GM18519 (cell line): Measurements from ENCODE around the gene FOXL3.

Experiments
- ATAC-seq: cut with Tn5 transposase; IDR thresholded peaks from one replicate; pipeline ENCODE4 v1.9.1; 2021; ENCODE audit warnings: mild to moderate bottlenecking, moderate library complexity; ENCODE audit not compliant: unreplicated experiment, low FRiP score

FOXL3 gene

DNA sequence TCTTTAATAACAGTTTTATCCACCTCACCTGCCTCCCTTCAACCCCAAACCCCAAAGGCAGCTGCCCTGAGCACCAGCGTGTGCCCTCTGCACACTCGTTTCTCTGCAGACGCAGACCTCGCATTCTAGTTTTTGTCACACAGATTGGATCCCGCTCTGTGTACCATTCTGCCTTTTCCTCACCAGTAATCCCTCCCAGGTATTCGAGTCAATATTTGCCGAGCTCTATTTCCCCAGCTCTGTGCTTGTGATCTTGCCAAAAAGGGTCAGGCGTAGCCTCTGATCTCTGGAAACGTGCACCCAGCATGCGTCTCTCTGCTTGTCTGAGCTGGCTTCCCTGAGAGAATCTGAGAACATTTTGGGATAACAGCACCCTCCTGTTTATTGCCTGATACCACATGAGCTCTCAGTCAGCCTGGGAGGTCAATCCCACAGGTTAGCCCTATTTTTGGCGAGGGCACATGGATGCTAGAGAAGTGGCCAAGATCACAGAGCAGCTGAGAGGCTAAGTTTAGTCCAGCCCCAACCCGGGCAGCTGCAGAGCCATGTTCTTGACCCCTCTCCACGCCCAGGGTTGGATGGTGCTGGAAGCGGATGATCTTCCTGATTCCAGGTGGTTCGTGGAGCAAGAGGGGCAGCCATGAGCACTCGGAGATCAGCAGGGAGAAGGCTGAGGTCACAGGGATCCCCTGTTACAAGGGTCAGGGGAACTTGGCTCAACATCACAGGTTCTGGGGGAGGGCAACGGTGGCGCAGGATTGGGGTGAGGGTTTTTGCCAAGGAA, 29.1 kb downstream of the FOXL3 start:
- ATAC-seq = no peak

DNA sequence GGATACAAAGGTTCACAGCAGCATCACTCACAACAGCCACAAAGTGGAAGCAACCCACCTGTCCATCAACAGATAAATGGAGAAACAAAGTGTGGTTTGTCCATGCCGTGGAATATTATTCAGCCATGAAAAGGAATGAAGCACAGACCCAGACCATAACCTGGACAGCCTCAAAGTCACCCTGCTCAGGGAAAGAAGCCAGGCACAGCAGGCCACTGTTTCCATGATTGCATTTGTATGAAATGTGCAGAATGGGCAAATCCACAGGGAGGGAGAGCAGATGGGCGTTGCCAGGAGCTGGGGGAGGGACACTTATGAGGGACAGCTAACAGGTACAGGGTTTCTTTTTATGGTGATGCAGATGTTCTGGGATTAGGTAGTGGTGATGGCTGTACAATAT, 30.3 kb downstream of the FOXL3 start:
- no peak for ATAC-seq

DNA sequence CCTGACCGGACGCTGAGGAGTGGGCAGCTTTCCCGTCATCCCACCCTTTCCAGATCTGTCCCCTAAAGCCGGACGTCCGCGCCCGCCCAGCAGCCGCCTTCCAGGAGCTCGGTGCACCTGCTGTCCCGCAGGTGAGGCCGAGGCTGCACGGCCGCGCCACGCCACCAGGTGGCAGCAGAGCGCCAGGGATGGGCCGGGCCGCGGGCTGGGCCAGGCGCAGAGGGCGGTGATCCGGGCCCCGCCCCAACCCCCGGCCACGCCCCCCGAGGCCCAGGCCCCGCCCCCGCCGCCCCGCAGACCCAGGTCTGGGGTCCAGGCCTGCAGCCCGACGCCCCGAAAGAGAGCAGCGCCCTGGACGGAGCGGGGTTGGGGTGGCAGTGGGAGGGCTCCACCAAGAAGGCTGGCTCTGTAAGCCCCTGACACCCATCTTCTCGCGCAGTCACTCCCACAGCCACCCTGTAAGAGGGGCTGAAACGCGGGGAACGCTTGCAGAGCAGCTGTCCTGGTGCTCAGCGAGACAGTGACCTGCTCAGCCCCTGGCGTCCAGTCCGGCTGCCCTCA, 32.2 kb downstream of the FOXL3 start:
- ATAC-seq = no peak

DNA sequence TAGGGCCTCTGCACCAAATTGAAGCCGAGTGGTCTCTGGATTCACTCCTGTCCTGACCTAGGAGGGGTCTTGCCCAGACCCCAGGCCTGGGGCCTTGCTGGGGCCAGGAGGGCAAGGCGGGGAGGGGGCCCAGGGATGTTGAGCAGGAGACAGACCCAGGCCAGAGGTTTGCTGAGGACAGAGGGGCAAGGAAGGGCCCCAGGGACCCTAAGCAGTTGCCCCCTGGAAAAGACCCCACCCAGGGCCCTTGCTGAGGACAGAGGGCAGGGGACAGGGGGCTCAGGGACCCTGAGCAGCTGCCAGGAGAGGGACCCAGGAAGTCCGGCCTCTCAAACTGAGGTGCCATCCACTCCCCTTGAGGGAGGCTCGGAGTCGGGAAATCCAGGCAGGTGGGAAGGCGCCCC, 32.7 kb downstream of the FOXL3 start:
- ATAC-seq = no peak

DNA sequence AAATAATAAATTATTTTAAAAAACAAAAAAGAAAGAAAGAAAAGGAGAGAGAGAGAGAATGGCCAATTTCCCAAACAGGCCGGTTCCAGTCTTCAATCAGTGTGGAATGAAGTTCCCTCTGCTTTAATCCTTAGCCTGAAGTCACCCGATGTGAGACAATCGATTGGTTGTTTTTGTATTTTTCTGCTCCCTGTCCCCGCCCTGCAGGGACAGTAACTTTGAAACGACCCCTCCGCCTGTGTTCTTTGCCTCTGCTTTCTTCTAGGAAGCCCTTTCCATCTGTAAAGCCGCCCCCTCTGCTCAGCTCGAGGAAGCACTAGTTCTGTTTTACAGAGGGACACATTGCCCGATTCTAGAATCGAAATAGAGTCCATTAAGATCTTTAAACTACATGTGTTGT, 33.4 kb downstream of the FOXL3 start:
- no peak for ATAC-seq

DNA sequence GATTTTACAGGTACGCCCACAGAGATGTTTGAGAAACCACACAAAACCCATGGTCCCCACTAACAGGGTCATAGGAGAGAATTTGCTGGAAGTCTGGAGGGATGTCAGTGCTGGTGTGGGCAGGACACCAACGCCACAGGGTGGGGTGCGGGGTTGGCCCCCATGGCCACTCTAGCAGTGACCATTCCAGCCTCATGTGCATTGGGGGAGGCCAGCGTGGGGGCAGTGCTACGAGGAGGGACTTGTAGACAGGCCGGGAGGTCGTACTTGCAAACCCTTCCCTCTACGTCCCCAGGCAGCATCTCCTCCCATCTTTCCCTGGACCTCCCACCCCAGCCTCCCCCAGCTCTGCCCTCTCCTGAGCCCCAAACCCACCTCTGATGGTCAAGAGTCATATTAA, 34.0 kb downstream of the FOXL3 start:
- no peak for ATAC-seq

DNA sequence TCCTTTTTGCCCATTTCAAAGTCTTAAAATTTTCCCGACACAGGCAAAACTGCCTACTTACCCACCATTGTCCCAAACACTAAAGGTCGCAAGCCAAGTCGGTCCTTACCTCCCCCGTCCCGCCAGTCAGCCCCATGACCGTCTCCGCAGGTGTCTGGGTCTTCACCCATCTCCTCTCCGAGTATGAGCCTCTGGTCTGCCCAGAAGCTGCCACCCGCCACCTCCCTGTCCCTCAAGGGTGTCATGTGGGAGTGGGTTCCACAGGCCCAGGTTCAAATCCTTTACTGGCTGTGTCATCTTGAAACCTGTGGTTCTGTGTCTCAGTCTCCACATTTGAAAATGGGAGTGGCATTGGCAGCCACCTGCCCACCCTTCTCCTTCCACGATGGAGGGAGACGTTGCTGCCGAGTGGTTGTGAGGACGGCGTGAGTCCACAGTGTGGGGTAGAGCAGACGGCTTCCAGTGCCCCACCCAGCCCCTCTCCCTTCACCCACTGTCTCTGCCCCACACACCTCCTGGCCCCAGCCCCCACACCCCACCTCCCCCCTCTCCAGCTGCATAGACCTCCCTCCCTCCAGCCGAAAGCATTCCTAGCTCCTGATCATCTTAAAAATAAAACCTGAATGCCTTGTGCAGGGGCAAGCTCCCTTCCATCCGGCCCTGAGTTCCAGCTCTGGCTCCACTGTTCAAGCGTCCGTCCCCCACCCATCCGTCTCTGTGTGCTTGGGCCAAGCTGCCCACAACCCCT, 35.3 kb downstream of the FOXL3 start:
- no peak for ATAC-seq

DNA sequence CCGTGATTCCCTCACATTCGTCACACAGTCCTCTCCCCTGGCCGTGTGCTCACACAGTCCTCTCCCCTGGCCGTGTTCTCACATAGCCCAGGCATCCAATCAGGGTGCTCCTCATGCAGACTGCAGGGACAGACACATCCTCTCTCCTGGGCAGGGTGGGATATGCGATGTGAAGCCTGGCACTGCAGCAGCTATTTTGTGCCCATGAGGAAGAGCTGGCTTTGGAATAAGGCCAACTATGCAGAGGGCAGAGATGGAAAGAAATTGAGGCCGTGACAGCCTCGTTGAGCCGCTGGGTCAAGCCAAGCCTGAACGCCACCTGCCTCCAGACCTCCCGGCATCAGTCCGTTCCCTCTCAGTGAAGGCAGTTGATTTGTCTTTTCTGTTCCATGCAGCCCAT, 35.8 kb downstream of the FOXL3 start:
- ATAC-seq = no peak

DNA sequence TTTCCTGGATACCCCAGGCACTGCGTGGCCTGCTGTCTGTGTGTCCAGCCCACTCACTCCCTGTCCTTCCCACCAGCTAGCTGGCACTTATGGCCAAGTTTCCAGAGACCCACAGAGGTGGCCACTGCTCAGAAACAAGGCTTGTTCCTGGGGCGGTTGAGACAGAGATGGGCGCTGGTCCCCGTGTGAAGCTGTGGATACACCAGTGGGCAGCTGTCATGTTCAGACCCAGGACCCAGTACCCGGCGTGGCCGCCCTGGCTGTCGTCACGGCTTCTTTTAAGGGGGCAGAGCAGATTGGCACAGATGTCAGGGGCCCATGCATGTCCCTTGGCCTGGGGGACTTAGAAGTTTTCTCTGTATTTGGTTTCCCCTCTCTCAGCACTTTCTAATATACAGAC, 36.3 kb downstream of the FOXL3 start:
- ATAC-seq = no peak

DNA sequence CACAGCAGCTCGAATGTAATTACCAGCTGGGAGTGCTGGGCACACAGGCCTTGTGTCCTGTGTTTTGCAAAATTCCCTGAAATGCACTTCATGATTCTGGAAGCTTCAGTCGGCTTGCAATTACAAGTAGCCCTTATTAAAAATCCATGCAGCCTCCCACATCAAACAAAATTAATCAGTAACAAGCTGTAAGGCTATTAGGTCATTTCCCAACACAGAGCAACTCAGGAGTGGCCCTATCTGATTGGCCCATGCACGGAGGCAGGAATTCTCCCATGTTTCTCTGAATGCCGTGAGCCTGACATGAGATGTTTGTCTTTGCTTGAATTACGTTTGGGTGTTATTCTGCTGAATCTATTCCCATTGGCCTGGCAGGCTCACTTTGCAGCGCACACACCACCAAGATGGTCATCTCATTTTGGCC, 36.9 kb downstream of the FOXL3 start:
- no peak for ATAC-seq

DNA sequence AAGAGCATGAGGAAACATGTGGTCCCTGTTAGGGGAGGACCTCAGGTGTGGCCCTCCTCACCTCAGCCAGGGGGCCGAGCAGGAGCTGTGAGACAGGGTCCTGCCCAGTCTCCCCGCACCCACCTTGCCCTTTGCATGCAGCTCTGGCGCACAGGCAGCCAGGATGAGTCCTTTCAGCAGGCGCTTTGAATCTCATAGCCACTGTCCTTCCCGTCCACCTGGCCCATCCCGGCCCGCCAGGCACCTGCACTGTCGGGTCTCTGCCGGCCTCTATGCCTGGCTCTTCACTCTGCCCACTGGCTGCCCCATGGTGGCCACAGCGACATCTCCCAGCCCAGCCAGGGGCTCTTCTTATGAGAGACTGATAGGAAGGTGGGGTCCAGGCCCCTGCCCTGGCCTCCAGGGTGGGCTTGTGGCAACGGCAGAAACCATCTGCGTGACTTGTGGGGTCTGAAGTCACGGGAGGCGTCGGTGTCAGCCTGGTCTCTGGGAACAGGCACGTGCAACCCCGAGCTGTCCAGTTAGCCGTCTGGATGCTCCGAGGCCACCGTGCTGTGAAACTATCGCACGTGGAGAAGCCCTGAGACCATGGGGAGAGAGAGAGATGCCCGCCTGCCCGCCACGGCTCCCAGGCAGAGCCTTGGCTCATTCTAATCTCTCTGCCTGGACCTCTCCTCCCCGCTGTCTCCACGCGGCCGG, 37.4 kb downstream of the FOXL3 start:
- ATAC-seq = no peak

DNA sequence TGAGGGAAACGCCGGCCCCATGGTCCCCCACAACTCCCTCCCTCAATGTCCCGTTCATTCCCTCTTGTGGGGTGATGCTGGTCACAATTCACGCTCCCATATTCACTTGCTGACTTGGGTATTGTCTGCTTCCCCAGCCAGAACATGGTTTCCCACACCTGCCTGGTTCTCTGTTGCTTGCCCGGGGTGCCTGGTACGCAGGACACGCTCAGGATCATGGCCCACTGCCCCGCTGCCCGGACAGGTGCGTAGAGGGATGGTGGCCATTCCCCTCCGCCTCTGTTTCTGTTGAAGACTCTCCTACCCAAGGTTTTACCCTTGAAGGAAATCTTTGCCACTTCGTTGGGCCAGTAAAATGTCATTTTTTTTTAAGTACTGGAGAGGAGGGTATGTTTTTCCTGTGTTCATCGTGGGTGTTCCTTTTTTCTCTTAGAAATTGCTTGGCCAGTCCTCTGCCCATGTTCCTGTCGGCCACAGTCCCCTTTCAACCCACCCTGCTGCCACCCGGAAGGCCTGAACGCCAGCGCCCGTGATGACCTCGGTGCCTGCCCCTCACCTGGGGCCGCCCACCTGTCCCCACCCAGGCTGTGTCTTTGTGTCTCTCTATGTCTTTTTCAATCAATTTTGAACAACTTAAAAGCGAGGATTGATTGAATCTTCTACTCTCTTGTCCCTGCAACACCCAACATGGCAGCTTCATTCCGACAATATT, 38.2 kb downstream of the FOXL3 start:
- no peak for ATAC-seq

DNA sequence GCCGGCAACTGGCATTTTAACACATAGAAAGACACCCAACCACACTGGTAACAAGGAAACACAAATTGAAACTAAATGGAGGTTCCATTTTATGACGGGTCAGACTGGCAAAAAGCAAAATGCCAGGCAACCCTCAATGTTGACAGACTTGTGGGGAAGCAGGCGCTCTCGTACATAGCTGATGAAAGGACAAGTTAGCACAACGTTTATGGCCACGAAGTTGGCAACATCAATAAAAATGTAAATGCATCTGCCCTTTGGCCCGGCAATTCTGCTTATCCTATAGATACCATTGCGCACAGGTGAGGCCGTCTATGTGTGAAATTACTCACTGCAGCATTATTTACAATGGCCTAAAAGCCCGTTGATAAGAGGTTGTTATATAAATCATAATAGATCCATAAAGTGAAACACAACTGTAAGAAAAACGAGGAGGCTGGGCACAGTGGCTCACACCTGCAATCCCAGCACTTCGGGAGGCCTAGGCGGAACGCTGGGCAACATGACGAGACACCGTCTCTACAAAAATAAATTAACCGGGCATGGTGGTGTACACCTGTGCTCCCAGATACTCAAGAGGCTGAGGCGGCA, 39.8 kb downstream of the FOXL3 start:
- ATAC-seq = no peak

DNA sequence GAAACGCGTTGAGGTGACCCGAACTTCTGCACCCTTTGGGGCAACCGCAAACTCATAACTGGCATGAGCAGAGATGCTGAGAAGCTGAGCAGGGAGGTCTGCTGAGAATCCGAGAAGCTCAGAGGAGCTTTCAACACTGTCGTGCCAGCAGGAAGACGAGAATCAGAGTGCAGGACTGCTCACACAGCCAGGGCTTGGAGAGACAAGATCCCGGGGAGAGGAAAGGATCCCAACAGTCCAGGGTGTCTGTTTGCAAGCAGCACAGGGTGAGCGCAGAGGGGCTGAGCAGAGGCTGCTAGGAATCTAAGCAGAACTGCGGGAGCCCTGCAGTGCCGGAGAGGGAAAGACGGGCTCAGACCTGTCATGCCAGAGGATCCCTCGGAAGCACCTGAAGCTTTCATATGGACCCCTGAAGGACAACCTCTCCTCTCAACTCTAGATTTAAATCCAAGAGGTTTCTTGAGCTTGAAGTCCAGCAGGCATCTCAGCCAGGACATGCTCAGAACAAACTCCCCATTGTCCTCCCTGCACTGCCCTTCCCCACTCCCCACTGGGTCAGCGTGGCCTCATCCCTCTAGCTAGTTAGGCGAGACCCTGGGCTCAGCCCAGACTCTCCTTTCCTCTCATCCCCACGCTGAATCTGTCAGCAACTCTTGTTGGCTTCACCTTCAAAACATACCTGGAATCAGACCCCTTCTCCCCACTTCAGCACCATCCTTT, 40.7 kb downstream of the FOXL3 start:
- ATAC-seq = no peak

DNA sequence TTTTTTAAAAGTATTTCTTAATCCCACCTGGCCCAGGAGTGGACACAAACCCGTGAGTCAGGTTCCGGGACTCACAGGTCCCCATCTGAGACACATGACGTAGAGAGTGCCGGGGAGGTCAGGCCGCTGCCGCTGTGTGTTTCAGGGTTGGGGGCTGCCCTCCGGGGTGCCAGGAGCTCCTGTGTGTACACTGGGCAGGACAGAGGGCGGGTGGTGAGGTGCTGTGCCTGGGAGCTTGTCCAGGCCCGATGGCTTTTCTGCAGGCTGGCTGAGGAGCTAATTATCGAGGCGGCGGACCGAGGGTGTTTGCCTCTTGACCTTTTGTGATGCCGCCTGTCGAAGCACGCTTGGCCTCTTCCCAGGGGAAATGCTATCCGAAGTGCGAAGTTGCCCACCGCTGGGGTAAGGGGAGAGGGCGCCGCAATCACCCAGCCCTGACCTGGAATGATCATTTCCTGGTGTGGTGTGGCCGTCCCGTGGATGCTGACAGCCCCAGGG, 42.1 kb downstream of the FOXL3 start:
- no peak for ATAC-seq

DNA sequence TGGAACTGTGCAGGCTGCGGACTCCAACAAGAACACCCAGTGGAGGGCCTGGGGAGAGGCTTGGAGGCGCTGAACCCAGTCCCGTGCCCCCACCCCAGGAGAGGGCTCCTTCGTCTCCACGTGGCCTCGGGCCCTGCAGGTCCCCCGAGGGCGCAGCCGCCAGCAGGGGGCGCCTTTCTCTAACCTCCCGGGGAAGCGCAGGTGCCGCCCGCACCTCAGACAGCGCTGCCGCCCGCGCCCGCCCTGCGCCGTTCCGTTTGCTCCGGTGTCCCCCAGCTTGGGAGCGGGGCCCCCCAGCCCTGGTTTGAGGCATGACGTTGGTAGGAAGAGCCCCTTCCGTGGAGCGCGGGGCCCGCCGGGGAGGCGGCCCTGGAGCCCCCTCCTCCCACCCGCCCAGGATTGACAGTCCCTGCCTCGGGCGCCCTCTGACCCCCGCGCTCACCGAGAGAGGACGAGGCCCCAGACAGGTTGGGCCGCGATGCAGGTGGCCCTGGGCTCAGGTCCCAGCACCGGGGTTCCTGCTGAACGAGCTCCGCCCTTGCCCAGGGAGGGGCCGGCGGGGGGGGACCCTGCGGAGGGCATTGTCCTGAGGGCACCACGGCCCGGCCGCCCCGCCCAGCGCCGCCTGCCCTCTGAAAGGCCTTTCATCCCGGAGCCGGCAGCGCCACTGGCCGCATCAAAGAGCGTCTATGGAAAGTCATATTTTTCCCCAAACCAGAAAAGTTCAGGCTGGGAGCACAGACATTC, 42.8 kb downstream of the FOXL3 start:
- no peak for ATAC-seq

DNA sequence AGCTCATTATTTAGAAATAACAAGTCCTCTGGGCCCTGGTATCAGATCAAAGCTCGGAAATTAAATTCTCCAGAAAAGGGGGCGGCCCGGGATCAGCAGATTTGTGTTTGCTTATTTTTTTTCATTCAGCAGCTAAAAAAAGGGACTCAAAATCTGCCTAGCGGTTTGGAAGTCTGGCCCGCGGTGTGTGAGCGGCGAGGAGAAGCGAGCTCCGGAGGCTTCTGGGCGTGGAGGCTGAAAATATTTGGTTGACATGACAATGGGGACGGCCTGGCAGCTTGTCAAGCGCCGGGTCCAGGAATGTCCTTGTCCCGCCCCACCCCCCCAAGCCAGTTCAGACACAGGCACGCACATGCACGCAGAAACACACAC, 43.4 kb downstream of the FOXL3 start:
- no peak for ATAC-seq

DNA sequence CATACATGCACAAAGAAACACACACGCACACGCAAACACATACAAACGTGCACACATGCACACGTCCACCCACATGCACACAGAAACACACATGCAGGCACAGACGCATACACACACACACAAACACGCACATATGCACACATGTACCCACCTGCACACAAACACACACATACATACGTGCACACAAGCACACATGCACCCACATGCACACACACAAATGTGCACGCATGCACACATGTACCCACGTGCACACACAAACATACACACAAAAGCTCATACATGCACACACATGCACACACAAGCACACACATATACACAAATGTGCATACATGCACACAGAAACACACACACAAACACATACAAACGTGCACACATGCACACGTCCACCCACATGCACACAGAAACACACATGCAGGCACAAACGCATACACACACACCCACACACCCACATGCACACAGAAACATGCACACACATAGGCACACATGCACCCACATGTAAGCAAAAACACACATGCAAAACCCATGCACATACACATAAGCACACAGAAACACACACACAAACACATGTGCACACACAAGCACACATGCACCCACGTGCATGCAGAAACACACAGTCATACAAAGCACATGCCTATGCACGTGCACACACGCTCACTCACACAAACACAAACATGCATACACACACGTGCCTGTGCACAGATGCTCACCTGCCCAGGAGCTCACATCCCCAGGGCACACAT, 44.8 kb downstream of the FOXL3 start:
- no peak for ATAC-seq
